ENCODE measurements around the gene MSN.

MSN gene

GRCh38 chrX:65769564-65770292 is 102.3 kb downstream of the MSN start:
- Histone ChIP-seq H3F3A (ENCODE audit: control insufficient read depth, insufficient read depth) (no peaks in the 10 kb centered on the region), H3K4me2 (ENCODE audit: low read length) (no peak overlapping the region), H4K20me1 (ENCODE audit: control insufficient read depth, insufficient read depth, low read depth, low read length) (no peaks in the 10 kb centered on the region), H3K4me1 (ENCODE audit: control insufficient read depth, low read length) (no peaks in the 10 kb centered on the region), H3K36me3 (ENCODE audit: control insufficient read depth, low read length) (no peaks in the 10 kb centered on the region), H3K27me3 (ENCODE audit: control insufficient read depth, low read length) (no peaks in the 10 kb centered on the region), H3K4me3 (ENCODE audit: low read length) (no peak overlapping the region), H3K27ac (ENCODE audit: low read depth, low read length) (no peak overlapping the region), H3K9me3 (ENCODE audit: control insufficient read depth, insufficient read depth, low read length) (no peaks in the 10 kb centered on the region), H3K79me2 (ENCODE audit: control insufficient read depth, low read length) (no peaks in the 10 kb centered on the region), H3K9me2 (replicated peaks; ENCODE audit: control insufficient read depth, low read length) (no peaks in the 10 kb centered on the region)
- TF ChIP-seq CTCF (IDR thresholded peaks at IDR 0.05; ENCODE audit: low read depth, low read length, poor library complexity, severe bottlenecking) (no peak), EZH2phosphoT487 (IDR thresholded peaks at IDR 0.05; ENCODE audit: borderline replicate concordance, low read length) (no peak)

DNA sequence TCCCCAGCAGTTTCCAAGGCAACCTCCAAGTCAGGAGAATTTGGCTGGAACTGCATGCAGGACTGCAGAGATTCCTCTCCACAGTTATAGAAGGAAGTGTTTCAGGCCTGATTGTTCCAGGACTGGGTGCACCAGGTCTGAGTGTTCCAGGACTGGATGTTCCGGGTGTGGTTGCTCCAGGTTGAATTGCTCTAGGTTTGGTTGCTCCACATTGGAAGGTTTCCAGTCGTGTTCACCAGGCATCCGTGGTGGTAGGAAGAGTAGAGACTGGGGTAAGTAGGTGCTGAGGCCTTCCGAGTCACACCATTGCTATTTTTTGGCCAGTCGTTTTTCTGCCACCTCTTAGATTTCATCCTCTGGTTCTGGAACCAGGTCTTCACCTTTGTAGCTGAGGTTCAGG is 105.4 kb downstream of the MSN start:
- no peak for TF ChIP-seq CTCF (IDR thresholded peaks at IDR 0.05; ENCODE audit: low read depth, low read length, poor library complexity, severe bottlenecking)
- TF ChIP-seq EZH2phosphoT487 (IDR thresholded peaks at IDR 0.05; ENCODE audit: borderline replicate concordance, low read length), result no peak
- no peaks in the 10 kb centered on the region for H3K36me3 ChIP-seq (ENCODE audit: control insufficient read depth, low read length)
- H3K4me3 ChIP-seq (ENCODE audit: low read length), result no peak overlapping the region
- H3F3A ChIP-seq (ENCODE audit: control insufficient read depth, insufficient read depth), result no peaks in the 10 kb centered on the region
- H3K4me2 ChIP-seq (ENCODE audit: low read length), result no peak overlapping the region
- H3K79me2 ChIP-seq (ENCODE audit: control insufficient read depth, low read length), result no peaks in the 10 kb centered on the region
- H3K27ac ChIP-seq (ENCODE audit: low read depth, low read length), result no peak overlapping the region
- no peaks in the 10 kb centered on the region for H3K27me3 ChIP-seq (ENCODE audit: control insufficient read depth, low read length)
- H3K9me2 ChIP-seq (replicated peaks; ENCODE audit: control insufficient read depth, low read length), result no peaks in the 10 kb centered on the region
- no peaks in the 10 kb centered on the region for H4K20me1 ChIP-seq (ENCODE audit: control insufficient read depth, insufficient read depth, low read depth, low read length)
- H3K9me3 ChIP-seq (ENCODE audit: control insufficient read depth, insufficient read depth, low read length), result no peaks in the 10 kb centered on the region
- H3K4me1 ChIP-seq (ENCODE audit: control insufficient read depth, low read length), result no peaks in the 10 kb centered on the region

DNA sequence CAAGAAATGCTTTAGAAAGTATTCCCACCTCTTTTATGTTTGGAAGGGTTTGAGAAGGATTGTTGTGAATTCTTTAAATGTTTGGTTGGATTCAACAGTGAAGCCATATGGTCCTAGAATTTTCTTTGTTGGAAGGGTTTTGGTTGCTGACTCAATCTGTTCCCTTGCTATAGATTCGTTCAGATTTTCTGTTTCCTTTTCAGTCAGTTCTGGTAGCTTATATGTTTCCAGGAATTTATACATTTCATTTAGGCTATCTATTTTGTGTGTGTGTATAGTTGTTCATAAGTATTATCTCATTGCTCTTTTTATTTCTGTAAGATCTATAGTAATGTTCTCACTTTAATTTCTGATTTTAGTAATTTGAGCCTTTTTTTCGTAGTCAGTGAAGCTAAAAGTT is 114.4 kb downstream of the MSN start:
- H3K4me1 ChIP-seq (ENCODE audit: control insufficient read depth, low read length), result no peaks in the 10 kb centered on the region
- H3K4me2 ChIP-seq (ENCODE audit: low read length), result no peak overlapping the region
- H4K20me1 ChIP-seq (ENCODE audit: control insufficient read depth, insufficient read depth, low read depth, low read length), result no peaks in the 10 kb centered on the region
- no peak overlapping the region for H3K4me3 ChIP-seq (ENCODE audit: low read length)
- TF ChIP-seq EZH2phosphoT487 (IDR thresholded peaks at IDR 0.05; ENCODE audit: borderline replicate concordance, low read length) (no peak), CTCF (IDR thresholded peaks at IDR 0.05; ENCODE audit: low read depth, low read length, poor library complexity, severe bottlenecking) (no peak)
- no peaks in the 10 kb centered on the region for H3K36me3 ChIP-seq (ENCODE audit: control insufficient read depth, low read length)
- H3K9me2 ChIP-seq (replicated peaks; ENCODE audit: control insufficient read depth, low read length), result no peaks in the 10 kb centered on the region
- no peaks in the 10 kb centered on the region for H3K27me3 ChIP-seq (ENCODE audit: control insufficient read depth, low read length)
- no peaks in the 10 kb centered on the region for H3F3A ChIP-seq (ENCODE audit: control insufficient read depth, insufficient read depth)
- no peaks in the 10 kb centered on the region for H3K9me3 ChIP-seq (ENCODE audit: control insufficient read depth, insufficient read depth, low read length)
- H3K79me2 ChIP-seq (ENCODE audit: control insufficient read depth, low read length), result no peaks in the 10 kb centered on the region
- H3K27ac ChIP-seq (ENCODE audit: low read depth, low read length), result no peak overlapping the region

Data from DOHH2 (cell line).